H1 (cell line): ENCODE results near the gene RNF157. TPM values are rescaled to one million over a fixed set of nuclear protein-coding genes. Genes with fewer than 3 reads are reported as not detected.

Experiments used
- CTCF ChIA-PET: fragments of 300-600 bp; sonication (Branson Sonifier 250); formaldehyde crosslinking; loops from one replicate; lab custom pipeline; 2021; ENCODE audit not compliant: partially characterized antibody; lab: Charles Lee
- POLR2A ChIA-PET: fragments of 300-600 bp; sonication (Branson Sonifier 250); formaldehyde crosslinking; loops from one replicate; lab custom pipeline; 2021; ENCODE audit warnings: inconsistent platforms; ENCODE audit not compliant: partially characterized antibody; lab: Charles Lee
- DNase-seq, 2 experiments: peaks; one replicate each; pipeline versions ENCODE4 v3.0.0 to v3.0.0-alpha.2; 2010 to 2022; ENCODE audit warnings: low spot score in 2 of 2, low read depth in 1 of 2, mixed read lengths in 1 of 2
- FAIRE-seq: peaks from 2 replicates; lab custom pipeline; 2011; peaks lifted over from hg19 to GRCh38; lab: Jason Lieb, UNC
- H2AFZ ChIP-seq: 2 replicates; pipeline ENCODE4 v1.8.1; 2012; ENCODE audit warnings: low read length, inconsistent platforms
- H2AK5ac ChIP-seq: 2 replicates; pipeline ENCODE4 v1.6.1; 2013; ENCODE audit warnings: low read depth, low read length
- H2BK120ac ChIP-seq: replicated peaks from 2 replicates; pipeline ENCODE3; 2013; ENCODE audit warnings: low read depth, low read length, inconsistent platforms
- H2BK12ac ChIP-seq: 2 replicates; pipeline ENCODE4 v1.6.1; 2013; ENCODE audit warnings: low read depth, low read length
- H2BK15ac ChIP-seq: 2 replicates; pipeline ENCODE4 v1.6.1; 2013; ENCODE audit warnings: low read length
- H2BK20ac ChIP-seq: 2 replicates; pipeline ENCODE4 v1.6.1; 2013; ENCODE audit warnings: low read length
- H2BK5ac ChIP-seq: 2 replicates; pipeline ENCODE4 v1.6.1; 2013; ENCODE audit warnings: low read depth, low read length
- H3K14ac ChIP-seq: 2 replicates; pipeline ENCODE4 v1.6.1; 2013; ENCODE audit warnings: inconsistent platforms; ENCODE audit not compliant: insufficient read length
- H3K18ac ChIP-seq: 2 replicates; pipeline ENCODE4 v1.6.1; 2013; ENCODE audit warnings: low read length; ENCODE audit errors: extremely low read depth
- H3K23ac ChIP-seq: 2 replicates; pipeline ENCODE4 v1.6.1; 2013; ENCODE audit warnings: inconsistent platforms; ENCODE audit not compliant: insufficient read length
- H3K23me2 ChIP-seq: 2 replicates; pipeline ENCODE4 v1.6.1; 2013; ENCODE audit warnings: low read depth, low read length
- H3K27ac ChIP-seq: 2 replicates; pipeline ENCODE4 v1.6.1; 2011; ENCODE audit warnings: low read depth, low read length, inconsistent platforms
- H3K27me3 ChIP-seq, 4 experiments: replicated peaks in 1 of 4; 1 replicate in 1 of 4; 2 replicates in 3 of 4; pipeline versions ENCODE4 v1.6.1 to v1.8.1; 2011 to 2013; ENCODE audit warnings: low read length in 3 of 4, mild to moderate bottlenecking in 3 of 4, inconsistent platforms in 2 of 4, mixed read lengths in 2 of 4, moderate library complexity in 1 of 4; ENCODE audit not compliant: control insufficient read depth in 3 of 4, insufficient read depth in 3 of 4; ENCODE audit errors: extremely low read depth in 1 of 4
- H3K36me3 ChIP-seq, 4 experiments: 2 replicates each; pipeline versions ENCODE4 v1.6.1 to v1.8.1; 2011 to 2013; ENCODE audit warnings: mild to moderate bottlenecking in 4 of 4, low read length in 3 of 4, moderate library complexity in 2 of 4, control low read depth in 1 of 4, inconsistent platforms in 1 of 4; ENCODE audit not compliant: insufficient read depth in 4 of 4, control insufficient read depth in 2 of 4
- H3K4ac ChIP-seq: replicated peaks from 2 replicates; pipeline ENCODE3; 2013; ENCODE audit warnings: low read length, low read depth, mixed read lengths, inconsistent platforms; ENCODE audit not compliant: insufficient read length
- H3K4me1 ChIP-seq, 4 experiments: replicated peaks in 1 of 4; 1 replicate in 1 of 4; 2 replicates in 3 of 4; pipeline versions ENCODE4 v1.6.1 to v1.8.1; 2011 to 2013; ENCODE audit warnings: low read length in 3 of 4, inconsistent platforms in 2 of 4, mixed read lengths in 1 of 4; ENCODE audit not compliant: insufficient read depth in 4 of 4, control insufficient read depth in 3 of 4
- H3K4me2 ChIP-seq, 2 experiments: 2 replicates each; pipeline versions ENCODE4 v1.6.1 to v1.8.1; 2011 to 2013; ENCODE audit warnings: low read depth in 2 of 2, low read length in 2 of 2, control low read depth in 1 of 2, inconsistent platforms in 1 of 2, mild to moderate bottlenecking in 1 of 2; ENCODE audit not compliant: insufficient read depth in 1 of 2
- H3K4me3 ChIP-seq, 4 experiments: fragments of 200-600, 300-600 bp in 1 of 4; sonication (generic), shearing (Covaris generic), sonication (Bioruptor Twin) in 1 of 4; 2 replicates each; pipeline versions ENCODE4 v1.5.1 to v1.8.1; 2011 to 2016; ENCODE audit warnings: low read length in 4 of 4, low read depth in 3 of 4, control low read depth in 2 of 4, inconsistent platforms in 2 of 4, mild to moderate bottlenecking in 2 of 4, mixed read lengths in 1 of 4, moderate library complexity in 1 of 4; ENCODE audit not compliant: insufficient read depth in 2 of 4; ENCODE audit errors: extremely low read depth in 1 of 4
- H3K56ac ChIP-seq: replicated peaks from 2 replicates; pipeline ENCODE3; 2013; ENCODE audit warnings: low read depth, mild to moderate bottlenecking, mixed read lengths, low read length, inconsistent platforms; ENCODE audit not compliant: insufficient read length
- H3K79me1 ChIP-seq: 2 replicates; pipeline ENCODE4 v1.6.1; 2013; ENCODE audit warnings: low read depth, low read length, control low read depth
- H3K79me2 ChIP-seq, 2 experiments: 2 replicates each; pipeline versions ENCODE4 v1.6.1 to v1.8.1; 2012 to 2013; ENCODE audit warnings: low read length in 2 of 2, mild to moderate bottlenecking in 2 of 2, inconsistent platforms in 1 of 2; ENCODE audit not compliant: insufficient read depth in 2 of 2, control insufficient read depth in 1 of 2
- H3K9ac ChIP-seq, 4 experiments: replicated peaks in 1 of 4; 1 replicate in 1 of 4; 2 replicates in 3 of 4; pipeline versions ENCODE4 v1.6.1 to v1.8.1; 2011 to 2013; ENCODE audit warnings: low read depth in 3 of 4, low read length in 3 of 4, control low read depth in 2 of 4, mild to moderate bottlenecking in 2 of 4, moderate library complexity in 2 of 4, inconsistent platforms in 1 of 4; ENCODE audit errors: extremely low read depth in 1 of 4
- H3K9me3 ChIP-seq, 2 experiments: 2 replicates each; pipeline versions ENCODE4 v1.6.1 to v1.8.1; 2012 to 2013; ENCODE audit warnings: mild to moderate bottlenecking in 2 of 2, moderate library complexity in 2 of 2, control low read depth in 1 of 2, inconsistent platforms in 1 of 2, low read depth in 1 of 2, low read length in 1 of 2, mixed read lengths in 1 of 2; ENCODE audit not compliant: insufficient read depth in 2 of 2
- H4K20me1 ChIP-seq, 2 experiments: replicated peaks in 1 of 2; 2 replicates each; pipeline versions ENCODE3 to v1.8.1; 2011 to 2013; ENCODE audit warnings: inconsistent platforms in 2 of 2, low read length in 2 of 2, mild to moderate bottlenecking in 1 of 2; ENCODE audit not compliant: insufficient read depth in 2 of 2, control insufficient read depth in 1 of 2
- H4K5ac ChIP-seq: 2 replicates; pipeline ENCODE4 v1.6.1; 2013; ENCODE audit warnings: low read length, low read depth, mixed read lengths, inconsistent platforms; ENCODE audit not compliant: insufficient read length
- H4K8ac ChIP-seq: 2 replicates; pipeline ENCODE4 v1.8.0; 2013; ENCODE audit warnings: mild to moderate bottlenecking, moderate library complexity, low read length, inconsistent platforms; ENCODE audit not compliant: insufficient read depth; ENCODE audit errors: extremely low read depth
- H4K91ac ChIP-seq: replicated peaks from 2 replicates; pipeline ENCODE3; 2013; ENCODE audit warnings: low read length, mixed read lengths, inconsistent platforms; ENCODE audit not compliant: insufficient read length
- ASH2L ChIP-seq: fragments of 200-600, 300-600 bp; sonication (generic); IDR thresholded peaks from one replicate; pipeline ENCODE4 v1.7.1; 2017; ENCODE audit warnings: low read length
- EZH2 ChIP-seq: fragments of 200-600 bp; sonication (generic); IDR thresholded peaks from 2 replicates; pipeline ENCODE4 v1.7.1; 2012; ENCODE audit warnings: low read depth, mild to moderate bottlenecking, moderate library complexity, low read length, inconsistent platforms; ENCODE audit not compliant: severe bottlenecking
- PHF8 ChIP-seq: fragments of 200-600 bp; sonication (generic); conservative IDR thresholded peaks from 2 replicates; pipeline ENCODE4 v1.7.1; 2012; ENCODE audit warnings: low read depth, mild to moderate bottlenecking, inconsistent platforms, low read length, moderate library complexity
- TBP ChIP-seq: IDR thresholded peaks from 2 replicates; pipeline ENCODE4 v1.6.1; 2011; ENCODE audit warnings: low read depth, low read length, improper control_type of control experiment
- TCF12 ChIP-seq: IDR thresholded peaks from 2 replicates; pipeline ENCODE4 v1.6.1; 2011; ENCODE audit warnings: low read depth, mild to moderate bottlenecking, low read length
- WGBS, 2 experiments: shearing (Covaris generic) in 1 of 2; methylation state at CpG; one replicate each; pipeline versions ENCODE4 v1.1.6 to v1.1.7; 2013 to 2015; ENCODE audit warnings: low lambda C conversion rate in 2 of 2, mixed read lengths in 2 of 2, inconsistent platforms in 1 of 2, low coverage in 1 of 2, missing lambda C conversion rate in 1 of 2; ENCODE audit not compliant: insufficient replicate concordance in 2 of 2, insufficient coverage in 1 of 2, insufficient read length in 1 of 2; ENCODE audit errors: extremely low coverage in 1 of 2, missing lambda C conversion rate in 1 of 2; 5-methylcytosine and 5-hydroxymethylcytosine counted together
- polyA plus RNA-seq, 7 experiments: library from polyadenylated mRNA; depleted of rRNA in 3 of 7; stranded (reverse) in 5 of 7; unstranded in 2 of 7; fragments of >200 nt in 5 of 7; fragments of 200-250 nt in 2 of 7; gene quantifications; 1 replicate in 5 of 7; 2 replicates in 1 of 7; 4 replicates in 1 of 7; pipeline versions ENCODE4 v1.2.1 to v1.2.3, GENCODE V29; 2011 to 2013; ENCODE audit warnings: missing spikeins in 2 of 7, mixed read lengths in 2 of 7
- total RNA-seq: library from RNA; stranded (reverse); fragmentation: NEBNext Ultra II Directional; extraction: Animal tissue kit (Norgen Biotek cat#: 25700); gene quantifications from 2 replicates; pipeline ENCODE4 v1.2.1, GENCODE V29; 2021
- TF ChIP-seq, protein P1 (sequence below): IDR thresholded peaks from 2 replicates; pipeline ENCODE4 v1.6.1; 2012; ENCODE audit warnings: inconsistent platforms

RNF157 gene
- total and polyA plus RNA-seq, 2 of the 8 experiments (the other 6 are each of a cell fraction or from before 2014, with no cell fraction given), result 13.4 to 16.7 TPM

DNA sequence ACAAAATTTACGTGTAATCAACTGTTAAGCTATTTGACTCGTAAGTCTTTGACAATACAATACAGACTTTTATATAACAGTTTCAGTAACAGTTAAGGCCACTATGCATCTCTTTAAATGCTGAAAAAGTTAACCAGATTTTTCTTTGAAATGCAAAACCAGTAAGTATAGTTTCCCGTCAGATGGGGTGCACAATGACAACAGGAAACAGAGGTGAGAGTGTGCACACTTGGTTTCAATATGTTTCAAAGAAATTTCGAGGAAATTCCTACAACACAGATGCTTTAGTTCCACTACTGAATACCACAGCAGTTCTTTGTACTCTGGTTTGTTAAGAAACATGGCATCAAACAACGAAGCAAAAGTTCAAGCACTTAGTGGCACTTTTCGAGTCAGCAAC lies 48.4 kb downstream of the RNF157 start:
- Histone ChIP-seq H2BK20ac (no peak overlapping the region), H2AFZ (no peak overlapping the region), H3K56ac (no peak overlapping the region), H3K14ac (no peak overlapping the region), H3K4ac (no peak overlapping the region), H3K23ac (no peak overlapping the region), H2BK15ac (no peak overlapping the region), H3K27me3 (0 out of 7 replicates have a peak, but pooled peaks cover 0 to 2% (median 0%) of the 10 kb centered on the region in 4 experiments), H3K18ac (no peak overlapping the region), H3K27ac (no peak overlapping the region), H2AK5ac (no peak overlapping the region), H3K23me2 (no peaks in the 10 kb centered on the region), H3K9me3 (no peaks in the 10 kb centered on the region), H3K4me1 (peaks cover 0 to 4% (median 0%) of the 10 kb centered on the region in 4 experiments; a peak in 4 of 7 replicates), H4K8ac (no peak overlapping the region), H2BK120ac (no peak overlapping the region), H3K4me3 (no peak overlapping the region), H4K20me1 (no peaks in the 10 kb centered on the region), H3K9ac (no peak overlapping the region), H3K36me3 (no peaks in the 10 kb centered on the region), H2BK5ac (no peak overlapping the region), H3K79me2 (no peaks in the 10 kb centered on the region), H4K5ac (no peak overlapping the region), H3K79me1 (no peaks in the 10 kb centered on the region), H4K91ac (no peak overlapping the region), H3K4me2 (no peak overlapping the region), H2BK12ac (no peak overlapping the region)
- POLR2A ChIA-PET, result interaction anchor here (1.1 kb wide), 1 partner anchor 60 kb away, joined by 3 read pairs; no protein-coding TSS in a partner anchor
- TF ChIP-seq ASH2L (no peak), TCF12 (no peak), PHF8 (no peak), EZH2 (no peak), TBP (no peak)
- TF ChIP-seq, protein P1, sequence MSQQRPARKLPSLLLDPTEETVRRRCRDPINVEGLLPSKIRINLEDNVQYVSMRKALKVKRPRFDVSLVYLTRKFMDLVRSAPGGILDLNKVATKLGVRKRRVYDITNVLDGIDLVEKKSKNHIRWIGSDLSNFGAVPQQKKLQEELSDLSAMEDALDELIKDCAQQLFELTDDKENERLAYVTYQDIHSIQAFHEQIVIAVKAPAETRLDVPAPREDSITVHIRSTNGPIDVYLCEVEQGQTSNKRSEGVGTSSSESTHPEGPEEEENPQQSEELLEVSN, result no peak
- CTCF ChIA-PET, result interaction anchor here (0.6 to 5.8 kb wide), 7 partner anchors 12 to 1512 kb away, joined by 3 to 72 read pairs (median 7); no protein-coding TSS in a partner anchor
- no peak for DNase-seq
- WGBS, 2 experiments, result 66% methylated on average over 6 of the region's 6 CpGs; no CpG with 5 or more reads in 1 of the 2 experiments
- FAIRE-seq, result no peak
